Stimulated activated CD4-positive, alpha-beta T cell treated with anti-CD3 and anti-CD28 coated beads, Interleukin-12 subunit alpha, Interleukin-12 subunit beta, amount 100 ng/mL, for 24 hours (primary cell): ENCODE data around the gene AP2A2.
"Not testable (repeated sequence)": the region's sequence is repeated elsewhere in the genome, so short reads cannot be mapped to it uniquely, and the experiment has no call there.

Experiments
- DNase-seq, 2 experiments: peaks; one replicate each; pipeline ENCODE4 v3.0.0-alpha.2; 2020; ENCODE audit warnings: low read depth in 2 of 2

The AP2A2 gene

GRCh38 chr11:975376-975775, 49.7 kb downstream of the AP2A2 start:
- not testable (repeated sequence) for DNase-seq

- DNase-seq: no peak
Measured at GRCh38 chr11:975827-976226, 50.2 kb downstream of the AP2A2 start.

GRCh38 chr11:976431-977160, 50.9 kb downstream of the AP2A2 start:
- DNase-seq: no peak

- no peak for DNase-seq
Measured at GRCh38 chr11:977830-978720, 52.4 kb downstream of the AP2A2 start.

- no peak for DNase-seq
Measured at GRCh38 chr11:978781-979180, 53.1 kb downstream of the AP2A2 start.

GRCh38 chr11:980438-981357, 55.0 kb downstream of the AP2A2 start:
- no peak for DNase-seq

- DNase-seq: no peak
Measured at GRCh38 chr11:981764-982163, 56.1 kb downstream of the AP2A2 start.

GRCh38 chr11:984546-984945, 58.9 kb downstream of the AP2A2 start:
- no peak for DNase-seq

GRCh38 chr11:985406-985805, 59.7 kb downstream of the AP2A2 start:
- DNase-seq: no peak

- no peak for DNase-seq
Measured at GRCh38 chr11:985848-986247, 60.2 kb downstream of the AP2A2 start.

- DNase-seq: no peak
Measured at GRCh38 chr11:986270-986951, 60.7 kb downstream of the AP2A2 start.

- no peak for DNase-seq
Measured at GRCh38 chr11:986952-987305, 61.3 kb downstream of the AP2A2 start.

- no peak for DNase-seq
Measured at GRCh38 chr11:987671-988070, 62.0 kb downstream of the AP2A2 start.

GRCh38 chr11:990101-990500, 64.4 kb downstream of the AP2A2 start:
- DNase-seq: no peak

GRCh38 chr11:991034-991433, 65.4 kb downstream of the AP2A2 start:
- no peak for DNase-seq

GRCh38 chr11:991711-992307, 66.1 kb downstream of the AP2A2 start:
- no peak for DNase-seq

- DNase-seq: no peak
Measured at GRCh38 chr11:992577-992976, 66.9 kb downstream of the AP2A2 start.

GRCh38 chr11:993632-994167, 68.0 kb downstream of the AP2A2 start:
- DNase-seq: no peak

GRCh38 chr11:995044-995751, 69.5 kb downstream of the AP2A2 start:
- DNase-seq: no peak

GRCh38 chr11:995752-996420, 70.2 kb downstream of the AP2A2 start:
- DNase-seq: no peak
